Hematopoietic multipotent progenitor cell treated with erythropoietin and hydrocortisone succinate and interleukin-3 and kit ligand, for 17 days (in vitro differentiated cells): ENCODE results near the gene RNF223.
A peak's percentile ranks its signal among the peaks of the same experiment; 100 is the strongest.
"Not testable (repeated sequence)": the region's sequence is repeated elsewhere in the genome, so short reads cannot be mapped to it uniquely, and the experiment has no call there.

Experiments used
- DNase-seq: peaks from one replicate; pipeline ENCODE4 v3.0.0-alpha.2; 2015; ENCODE audit warnings: low spot score

Gene RNF223

DNA sequence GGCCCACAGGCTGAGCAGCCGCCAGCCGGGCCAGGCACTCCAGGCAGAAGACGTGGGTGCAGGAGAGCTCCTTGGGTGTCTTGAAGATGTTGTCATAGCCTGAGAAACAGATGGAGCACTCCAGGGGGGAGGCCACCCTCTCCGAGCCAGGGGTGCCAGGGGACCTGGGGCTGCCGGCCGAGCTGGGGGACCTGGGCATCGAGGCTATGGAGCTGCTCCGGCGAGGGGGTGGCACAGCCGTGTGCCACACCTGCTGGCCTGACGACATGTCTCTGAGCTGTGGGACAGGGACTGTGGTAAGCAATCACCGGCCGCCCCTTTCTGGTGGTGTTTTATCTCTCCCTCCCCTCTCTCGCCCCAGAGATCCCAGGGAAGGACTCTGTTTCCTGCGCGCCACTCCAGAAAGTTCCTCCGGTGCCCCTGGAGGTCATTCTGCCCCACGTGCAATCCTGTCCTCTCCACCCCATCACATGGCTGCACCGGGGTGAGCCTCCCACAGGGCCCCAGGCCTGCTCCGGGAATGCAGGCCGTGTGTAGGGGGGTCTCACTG, 1.7 kb downstream of the RNF223 start:
- no peak for DNase-seq

DNA sequence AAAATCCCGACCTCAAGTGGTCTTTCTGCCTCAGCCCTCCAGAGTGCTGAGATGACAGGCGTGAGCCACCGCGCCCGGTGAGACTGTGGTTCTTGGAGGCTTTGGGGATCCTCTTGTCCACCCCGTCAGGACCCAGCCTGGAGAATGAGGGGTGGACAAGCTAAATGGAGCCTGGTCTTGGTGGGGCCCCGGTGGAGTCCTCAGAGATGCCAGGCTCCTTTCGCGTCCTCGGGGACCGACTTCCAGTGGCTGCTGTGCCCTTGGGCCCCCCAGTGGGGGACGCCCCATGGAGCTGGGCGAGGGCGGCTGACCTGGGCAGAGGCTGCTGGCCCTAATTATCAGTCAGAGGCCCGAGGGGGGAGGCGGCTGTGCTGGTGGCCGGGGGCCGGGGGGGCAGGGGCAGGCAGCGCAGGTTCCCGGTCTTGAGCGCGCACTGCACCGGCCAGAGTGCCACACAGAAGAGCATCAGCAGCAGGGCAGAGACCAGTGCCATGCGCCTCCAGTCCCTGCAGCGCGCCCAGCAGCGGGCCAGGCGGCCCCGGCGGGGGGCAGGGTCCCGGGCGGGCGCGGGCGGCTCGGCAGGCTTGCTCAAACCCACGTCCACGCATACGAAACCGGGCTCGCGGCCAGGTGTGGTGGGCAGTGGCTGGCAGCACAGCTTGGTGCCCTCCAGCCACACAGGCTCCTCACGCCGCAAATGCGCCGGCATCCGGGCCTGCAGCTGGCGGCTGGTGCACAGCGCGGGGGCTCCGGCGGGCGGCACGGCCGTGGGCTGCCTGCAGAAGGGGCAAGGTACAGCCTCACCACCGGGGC, 2.4 kb downstream of the RNF223 start:
- no peak for DNase-seq

DNA sequence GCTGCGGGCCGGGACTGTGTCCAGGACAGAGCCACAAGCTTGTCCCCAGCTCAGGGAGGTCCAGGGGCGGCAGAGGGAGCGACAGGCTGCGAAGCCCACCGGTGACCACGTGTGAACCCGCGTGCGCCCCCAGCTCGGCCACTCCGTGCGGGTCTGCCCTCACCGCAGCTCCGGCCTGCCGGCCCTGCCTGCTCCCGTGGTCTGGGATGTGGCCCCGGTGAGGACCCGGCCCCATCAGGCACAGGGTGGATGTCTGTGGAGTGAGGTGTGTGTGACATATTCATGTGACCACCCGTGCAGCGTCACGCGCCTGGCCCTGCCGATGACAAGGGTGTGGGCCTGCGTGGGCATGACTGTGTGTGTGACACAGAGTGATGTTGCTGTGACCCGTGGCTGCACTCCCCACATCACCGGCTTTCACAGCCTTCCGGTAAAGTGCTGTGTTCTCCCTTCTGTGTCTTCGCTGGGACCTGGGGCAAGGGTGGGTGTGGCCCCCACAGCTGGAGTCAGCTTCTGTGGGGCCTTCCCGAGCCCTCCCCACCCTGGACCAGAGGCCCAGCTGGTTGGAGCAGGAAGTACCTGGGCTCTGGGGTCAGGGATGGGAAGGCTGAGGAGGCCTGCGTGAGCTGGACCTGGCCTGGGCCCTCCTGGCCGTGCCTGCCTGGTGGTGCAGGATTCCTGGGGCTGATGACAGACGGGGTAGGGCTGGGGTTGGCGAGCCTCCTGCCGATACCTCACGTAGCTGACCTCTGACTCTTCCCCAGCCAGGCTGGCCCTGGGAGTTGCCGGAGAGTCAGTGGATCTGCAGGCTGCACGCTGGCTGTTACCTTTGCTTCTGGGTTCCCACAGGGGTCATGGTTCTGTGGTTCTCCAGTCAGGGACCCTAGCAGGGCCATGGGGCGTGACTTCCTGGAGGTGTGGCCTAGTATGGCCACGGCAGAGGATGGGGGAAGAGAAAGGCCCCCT, 4.1 kb downstream of the RNF223 start:
- DNase-seq, result no peak

DNA sequence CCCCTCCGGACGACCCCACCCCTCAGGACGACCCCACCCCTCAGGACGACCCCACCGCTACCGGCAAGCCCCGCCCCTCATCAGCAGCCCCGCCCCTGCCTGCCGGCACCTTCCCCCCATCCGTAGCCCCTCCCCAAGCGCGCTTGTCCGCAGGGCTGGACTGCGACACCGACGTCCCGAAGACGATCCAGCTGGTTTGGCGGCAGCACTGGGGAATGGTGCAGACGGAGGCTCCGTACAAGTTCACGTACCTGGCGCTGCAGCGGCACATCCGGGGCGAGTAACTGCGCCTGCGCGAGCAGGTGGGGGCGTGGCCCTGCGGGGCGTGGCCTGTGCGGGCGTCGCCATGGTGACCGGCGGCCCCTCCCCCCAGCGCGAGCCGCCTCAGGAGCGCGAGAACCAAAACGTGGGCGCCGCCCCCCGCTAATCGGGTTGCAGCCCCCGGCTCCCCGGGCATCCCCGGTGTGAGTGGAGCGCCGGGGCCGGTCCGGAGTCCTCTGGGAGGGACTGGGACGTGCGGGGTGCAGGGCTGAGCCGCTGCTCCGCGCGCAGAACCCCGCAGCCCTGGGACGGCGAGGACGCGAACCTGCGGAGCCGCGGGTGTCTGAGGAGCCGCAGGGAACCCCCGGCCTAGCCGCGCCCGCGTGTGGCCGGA, 4.9 kb downstream of the RNF223 start:
- peak; percentile 87 for DNase-seq

DNA sequence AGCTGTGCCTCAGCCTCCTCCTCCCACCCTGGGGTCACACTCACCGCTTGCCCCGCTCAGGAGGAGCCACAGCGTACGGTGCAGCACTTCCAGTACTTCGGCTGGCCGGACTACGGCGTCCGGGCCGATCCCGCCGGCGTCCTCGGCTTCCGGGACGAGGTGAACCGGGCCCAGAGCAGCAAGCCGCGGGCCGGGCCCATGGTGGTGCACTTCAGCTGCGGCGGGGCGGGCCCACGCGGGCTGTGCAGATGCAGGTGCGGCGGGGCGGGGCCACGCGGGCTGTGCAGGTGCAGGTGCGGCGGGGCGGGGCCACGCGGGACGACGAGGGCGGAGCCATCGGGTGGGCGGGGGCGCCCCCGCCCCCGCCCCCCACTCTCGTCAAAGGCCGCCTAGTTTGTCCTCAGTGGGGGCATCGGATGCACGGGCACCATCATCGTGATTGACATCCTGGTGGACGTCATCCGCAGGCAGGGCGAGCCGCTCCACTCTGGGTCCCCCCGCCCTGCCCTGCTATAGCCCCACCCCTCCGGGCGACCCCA, 5.5 kb downstream of the RNF223 start:
- peak; percentile 47 for DNase-seq

DNA sequence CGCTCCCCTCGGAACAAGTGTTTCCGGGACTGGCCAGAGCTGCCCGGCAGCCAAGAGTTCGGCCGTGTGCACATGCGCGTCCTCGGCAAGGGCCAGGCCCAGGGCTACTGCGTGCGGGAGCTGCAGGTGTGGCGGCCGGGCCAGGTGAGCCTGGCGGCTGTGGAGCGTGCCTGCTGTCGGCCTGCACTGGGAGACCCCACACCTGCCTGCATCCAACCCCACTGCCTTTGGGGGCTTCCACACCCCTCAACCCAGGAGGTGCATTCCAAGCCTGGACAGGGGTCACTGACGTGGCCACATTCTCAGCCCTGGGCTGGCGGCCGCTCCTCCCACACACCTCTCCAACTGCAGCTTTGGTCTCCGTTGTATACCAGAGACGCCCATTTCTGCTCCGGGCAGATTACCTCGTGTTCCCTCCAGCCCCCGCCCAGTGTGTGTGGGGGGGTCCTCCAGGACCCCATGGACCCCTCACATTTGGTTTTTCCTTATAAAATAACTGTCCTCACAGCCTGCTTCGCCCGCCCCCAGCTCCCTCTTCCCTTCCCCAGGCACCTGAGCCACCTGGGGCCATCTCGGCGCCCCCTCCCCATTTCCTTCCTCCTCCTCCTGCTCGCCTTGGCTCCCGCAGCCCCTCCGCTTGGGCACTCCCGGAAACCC, 6.1 kb downstream of the RNF223 start:
- DNase-seq, result no peak

DNA sequence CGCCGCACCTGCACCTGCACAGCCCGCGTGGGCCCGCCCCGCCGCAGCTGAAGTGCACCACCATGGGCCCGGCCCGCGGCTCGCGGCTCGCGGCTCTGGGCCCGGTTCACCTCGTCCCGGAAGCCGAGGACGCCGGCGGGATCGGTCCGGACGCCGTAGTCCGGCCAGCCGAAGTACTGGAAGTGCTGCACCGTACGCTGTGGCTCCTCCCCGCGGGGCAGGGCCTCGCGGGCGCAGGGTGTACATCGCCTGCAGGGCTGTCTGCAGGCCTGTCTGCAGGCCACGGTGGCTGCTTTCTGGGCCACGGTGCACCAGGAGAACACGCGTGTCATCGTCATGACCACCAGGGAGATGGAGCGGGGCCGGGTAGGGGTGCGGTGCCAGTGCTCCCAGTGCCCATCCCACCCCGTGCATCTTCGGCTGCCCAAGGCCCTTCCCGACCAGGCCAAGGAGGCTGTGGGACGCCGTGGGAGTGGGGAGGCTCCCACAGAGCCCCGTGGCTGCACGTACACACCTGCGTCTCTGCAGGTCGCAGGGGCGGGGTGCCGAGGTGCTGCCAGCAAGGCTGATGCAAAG, 6.7 kb downstream of the RNF223 start:
- DNase-seq, result no peak

DNA sequence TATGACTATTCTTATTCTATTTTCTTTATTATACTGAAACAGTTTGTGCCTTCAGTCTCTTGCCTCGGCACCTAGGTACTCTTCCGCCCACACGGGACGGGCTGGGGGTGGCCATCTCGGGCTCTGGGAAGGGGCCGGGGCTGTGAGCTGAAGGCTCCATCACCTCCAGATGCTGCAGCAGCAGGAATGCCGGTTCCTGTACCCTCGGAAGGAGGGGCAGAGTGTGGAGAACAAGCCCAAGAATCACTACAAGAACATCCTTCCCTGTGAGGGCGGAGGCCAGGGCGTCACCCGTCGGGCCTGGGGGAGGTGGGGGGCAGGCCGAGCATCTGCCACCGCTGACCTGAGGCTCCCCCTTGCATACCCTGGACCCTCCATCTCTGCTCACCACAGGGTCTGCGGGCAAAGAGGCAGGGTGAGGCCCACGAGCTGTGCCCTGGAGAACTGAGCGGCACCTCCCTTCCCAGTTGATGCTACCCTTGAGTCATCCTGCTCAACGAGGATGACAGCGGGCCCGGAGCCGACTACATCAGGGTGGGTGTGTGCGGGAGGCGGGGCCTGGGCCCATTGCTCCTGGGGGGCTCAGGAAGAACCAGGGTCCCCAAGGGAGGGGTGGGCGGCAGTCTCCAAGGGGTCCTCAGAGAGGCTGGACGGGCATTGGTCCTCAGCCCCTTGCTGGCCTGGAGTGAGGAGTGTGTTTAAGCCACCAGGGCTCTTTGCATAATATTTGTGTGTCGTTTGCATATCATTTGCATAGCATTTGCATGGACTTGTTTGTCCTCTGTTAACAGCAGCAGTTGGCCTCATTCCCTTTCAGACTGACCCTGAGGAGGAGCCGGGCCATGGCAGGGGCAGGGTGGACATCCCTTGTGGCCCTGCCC, 7.5 kb downstream of the RNF223 start:
- no peak for DNase-seq

DNA sequence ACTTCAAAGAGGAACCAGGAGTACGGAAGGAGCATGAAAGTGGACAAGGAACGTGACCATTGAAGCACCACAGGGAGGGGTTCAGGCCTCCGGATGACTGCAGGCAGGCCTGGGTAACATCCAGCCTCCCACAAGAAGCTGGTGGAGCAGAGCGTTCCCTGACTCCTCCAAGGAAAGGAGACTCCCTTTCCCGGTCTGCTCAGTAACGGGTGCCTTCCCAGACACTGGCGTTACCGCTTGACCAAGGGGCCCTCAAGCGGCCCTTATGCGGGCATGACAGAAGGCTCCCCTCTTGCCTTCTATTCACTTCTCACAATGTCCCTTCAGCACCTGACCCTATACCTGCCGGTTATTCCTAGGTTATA, 8.2 kb downstream of the RNF223 start:
- not testable (repeated sequence) for DNase-seq

DNA sequence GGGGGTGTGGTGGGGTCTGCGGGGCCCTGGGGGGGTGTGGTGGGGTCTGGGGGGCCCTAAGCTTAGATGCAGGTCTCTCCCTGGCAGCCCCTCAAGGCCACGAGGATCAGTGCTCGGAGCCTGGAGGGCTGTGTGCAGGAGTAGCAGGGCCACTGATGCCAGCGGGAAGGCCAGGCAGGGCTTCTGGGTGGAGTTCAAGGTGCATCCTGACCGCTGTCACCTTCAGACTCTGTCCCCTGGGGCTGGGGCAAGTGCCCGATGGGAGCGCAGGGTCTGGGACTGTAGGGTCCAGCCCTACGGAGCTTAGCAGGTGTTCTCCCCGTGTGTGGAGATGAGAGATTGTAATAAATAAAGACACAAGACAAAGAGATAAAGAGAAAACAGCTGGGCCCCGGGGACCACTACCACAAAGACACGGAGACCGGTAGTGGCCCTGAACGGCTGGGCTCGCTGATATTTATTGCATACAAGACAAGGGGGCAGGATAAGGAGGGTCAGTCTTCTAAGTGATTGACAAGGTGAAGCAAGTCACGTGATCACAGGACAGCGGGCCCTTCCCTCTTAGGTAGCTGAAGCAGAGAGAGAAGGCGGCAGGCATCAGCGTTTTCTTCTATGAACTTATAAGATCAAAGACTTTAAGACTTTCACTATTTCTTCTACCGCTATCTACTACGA, 8.7 kb downstream of the RNF223 start:
- DNase-seq, result no peak

DNA sequence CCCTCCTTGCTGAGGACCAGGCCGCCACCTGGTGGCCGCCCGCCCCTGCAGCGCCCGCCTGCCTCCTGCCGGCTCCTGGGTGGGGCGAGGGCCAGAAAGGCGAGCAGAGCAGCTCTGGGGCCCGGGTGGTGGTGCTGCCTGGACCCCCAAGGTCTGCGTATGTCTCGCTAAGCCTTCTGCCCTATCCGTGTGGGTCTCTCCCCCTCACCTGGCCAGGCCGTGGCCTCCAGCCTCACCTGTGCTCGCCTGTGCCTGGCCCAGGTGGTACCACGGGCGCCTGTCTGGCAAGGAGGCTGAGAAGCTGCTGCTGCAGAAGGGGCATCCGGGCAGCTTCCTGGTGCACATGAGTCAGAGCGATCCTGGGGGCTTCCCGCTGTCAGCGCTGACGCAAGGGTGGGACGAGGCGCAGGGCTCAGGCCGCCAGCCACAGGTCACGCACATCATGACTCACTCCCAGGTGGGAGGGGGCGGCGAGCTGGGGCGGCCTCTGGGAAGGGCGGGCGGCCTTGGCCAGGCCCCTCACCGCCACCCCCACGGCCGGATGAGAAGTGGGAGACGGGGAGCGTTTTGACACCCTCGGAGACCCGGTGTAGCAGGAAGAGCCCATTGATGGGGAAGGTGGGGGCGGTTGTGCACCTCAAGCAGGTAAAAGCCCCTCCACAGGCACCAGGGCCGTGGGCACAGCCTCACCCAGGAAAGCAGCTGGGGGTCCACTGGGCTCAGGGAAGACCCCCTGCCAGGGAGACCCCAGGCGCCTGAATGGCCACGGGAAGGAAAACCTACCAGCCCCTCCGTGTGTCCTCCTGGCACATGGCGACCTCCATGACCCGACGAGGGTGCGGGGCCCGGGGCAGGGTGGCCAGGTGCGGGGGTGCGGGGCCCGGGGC, 9.9 kb downstream of the RNF223 start:
- DNase-seq, result peak; percentile 46

DNA sequence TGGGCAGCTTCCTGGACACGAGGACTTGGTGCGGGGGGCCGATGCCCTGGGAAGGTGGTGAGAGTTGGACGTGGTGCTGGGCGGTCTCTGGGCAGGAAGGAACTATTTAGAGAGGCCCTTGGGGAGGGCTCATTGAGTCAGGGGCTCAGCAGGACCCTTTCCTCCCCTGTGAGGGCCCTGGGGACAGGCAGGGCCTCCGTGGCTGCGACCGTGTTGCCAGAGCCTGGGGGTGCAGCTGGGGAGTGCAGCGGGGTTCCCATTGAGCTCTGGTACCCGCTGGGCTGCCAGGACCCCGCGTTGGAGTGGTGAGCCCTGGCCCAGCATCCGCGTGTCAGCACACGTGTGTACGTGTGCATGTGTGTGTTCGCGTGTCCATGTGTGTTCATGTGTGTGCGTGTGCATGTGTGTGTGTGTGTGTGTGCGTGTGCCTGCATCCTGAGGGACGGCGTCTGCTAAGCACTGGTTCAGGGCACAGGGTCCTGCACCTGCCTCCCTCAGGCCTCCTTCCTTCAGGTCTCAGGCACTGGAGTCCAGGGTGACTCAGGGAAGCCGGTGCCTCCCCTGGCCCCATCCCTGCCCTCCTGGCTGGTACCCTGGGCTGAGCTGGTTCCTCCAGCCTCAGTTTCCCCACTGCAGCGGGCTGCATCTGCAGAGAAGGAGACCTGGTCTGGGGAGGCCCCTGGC, 10.7 kb downstream of the RNF223 start:
- DNase-seq, result no peak

DNA sequence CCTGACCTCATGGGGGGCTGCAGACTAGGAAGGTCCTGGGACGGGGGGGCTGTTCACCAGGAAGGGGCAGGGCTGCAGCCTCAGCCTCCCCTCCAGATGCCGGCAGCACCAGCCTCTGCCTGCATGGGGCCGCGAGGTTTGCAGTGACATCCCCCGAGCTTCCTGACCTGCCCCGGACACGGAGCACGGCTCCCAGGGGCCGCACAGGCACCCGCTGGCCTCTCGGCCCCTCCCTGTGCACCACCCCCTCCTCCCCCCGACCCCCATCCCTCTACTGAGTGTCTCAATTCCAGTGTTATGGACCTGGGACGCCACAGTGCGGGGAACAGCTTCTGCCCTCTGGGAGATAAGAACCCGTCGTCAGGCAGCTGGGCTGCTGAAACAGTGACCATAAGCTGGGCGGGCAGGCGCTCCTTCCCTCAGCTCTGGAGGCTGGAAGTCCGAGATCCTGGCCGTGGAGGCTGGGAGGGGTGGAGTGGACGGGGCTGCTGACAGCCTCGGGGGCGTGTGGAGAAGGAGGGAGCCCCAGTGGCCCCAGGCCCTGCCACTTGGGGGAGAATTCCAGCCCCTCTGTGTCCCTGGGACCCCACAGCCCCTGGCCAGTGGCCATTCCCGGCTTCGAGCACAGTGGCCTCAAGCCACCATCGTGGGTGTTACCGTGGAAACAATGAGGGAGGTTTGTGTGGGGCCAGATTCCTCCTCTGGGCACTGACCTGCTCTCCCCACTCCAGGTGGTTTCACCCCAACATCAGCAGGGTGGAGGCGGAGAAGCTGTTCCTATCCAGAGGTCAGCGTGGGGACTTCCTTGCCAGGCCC, 11.6 kb downstream of the RNF223 start:
- no peak for DNase-seq

DNA sequence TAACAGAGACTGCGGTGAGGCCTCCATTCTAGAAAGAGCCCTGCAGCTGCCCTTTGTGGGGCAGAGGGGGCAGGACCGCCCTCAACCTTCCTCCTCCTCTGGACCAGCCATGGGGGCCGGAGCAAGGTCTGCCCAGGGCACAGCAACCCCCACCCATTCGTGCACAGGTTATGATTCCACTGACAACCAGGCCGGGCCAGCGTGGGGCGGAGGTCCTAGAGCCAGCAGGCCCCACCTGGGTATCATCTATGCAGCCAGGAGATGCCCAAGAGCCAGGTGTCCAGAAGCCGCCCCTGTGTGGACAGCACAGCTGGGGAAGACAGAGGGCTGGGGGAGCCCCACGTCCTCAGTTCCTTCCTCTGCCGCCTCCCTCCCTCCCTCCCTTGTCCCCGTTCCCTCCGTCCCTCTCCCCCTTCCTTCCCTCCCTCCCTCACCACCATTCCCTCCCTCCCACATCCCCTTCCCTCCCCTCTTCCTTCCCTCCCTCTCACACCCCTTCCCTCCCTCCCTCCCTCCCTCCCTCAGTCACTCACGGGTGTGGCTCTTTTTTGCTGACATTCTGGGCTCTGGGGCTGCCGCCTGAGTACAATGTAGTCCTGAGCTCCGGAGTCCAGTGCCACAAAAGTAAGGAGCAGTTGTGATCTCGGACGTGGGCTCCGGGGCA, 12.3 kb downstream of the RNF223 start:
- no peak for DNase-seq

DNA sequence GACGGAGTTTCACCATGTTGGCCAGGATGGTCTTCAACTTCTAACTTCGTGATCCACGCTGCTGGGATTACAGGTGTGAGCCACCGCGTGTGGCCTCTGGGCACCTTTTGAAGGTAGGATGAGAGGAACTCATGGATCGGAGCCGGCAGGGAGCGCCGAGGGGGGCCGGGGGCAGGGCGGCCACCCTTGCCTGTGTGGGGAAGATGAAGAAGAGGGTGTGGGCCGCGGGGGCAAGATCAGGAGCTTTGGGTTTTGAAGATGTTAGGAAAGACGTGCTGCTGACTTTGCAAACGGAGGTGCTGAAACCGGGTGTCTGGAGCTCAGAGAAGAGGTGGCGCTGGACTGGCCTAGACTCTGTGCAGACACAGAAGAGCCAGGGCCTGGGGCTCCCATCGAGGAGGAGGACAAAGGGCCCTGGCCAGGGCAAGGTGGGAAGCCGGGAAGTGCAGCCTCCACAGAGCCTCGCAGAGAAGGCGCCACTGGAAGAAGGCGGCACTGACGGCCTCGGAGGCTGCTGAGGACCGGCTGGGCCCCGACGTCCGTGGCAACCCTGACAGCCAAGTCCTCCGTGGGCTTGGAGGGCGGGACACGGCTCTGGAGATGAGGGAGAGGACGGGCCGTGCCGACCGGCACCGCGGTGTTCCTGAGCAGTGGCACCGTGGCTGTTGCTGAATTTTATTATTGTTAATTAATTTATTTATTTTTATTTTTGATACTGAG, 13.7 kb downstream of the RNF223 start:
- DNase-seq, result no peak
